ENCODE measurements around the gene SNX21.

DNA sequence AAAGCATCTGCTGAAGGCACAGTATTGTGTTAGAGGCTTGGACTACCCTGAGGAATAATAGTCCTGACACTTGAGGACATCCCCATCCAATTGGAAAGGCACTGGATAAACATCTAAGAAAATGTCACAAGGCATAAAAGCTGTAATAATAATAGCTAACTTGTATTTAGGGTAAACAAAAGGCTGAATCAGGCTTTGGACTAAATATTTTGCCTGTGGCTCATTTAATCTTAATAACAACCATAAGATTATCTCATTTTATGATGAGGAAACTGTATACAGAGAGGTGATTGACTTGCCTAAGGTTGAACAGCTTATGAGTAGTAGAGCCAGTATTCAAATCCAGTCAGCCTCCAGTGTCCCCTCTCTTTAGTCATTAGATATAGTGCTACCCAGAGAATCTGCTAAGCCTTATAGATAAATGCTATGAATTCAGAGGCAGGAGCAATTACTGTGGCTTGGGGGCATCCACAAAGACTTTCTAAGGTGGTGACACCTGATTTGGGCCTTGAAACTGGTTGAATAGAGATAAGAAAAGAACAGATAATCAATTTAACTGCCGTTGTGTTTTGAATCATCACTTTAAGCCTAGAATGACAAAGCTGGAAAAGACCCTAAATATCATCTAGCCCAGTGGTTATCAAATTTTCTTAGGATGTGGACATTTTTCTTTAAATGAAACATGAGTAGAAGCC is 40.0 kb downstream of the SNX21 start:
- TF ChIP-seq, protein P1, sequence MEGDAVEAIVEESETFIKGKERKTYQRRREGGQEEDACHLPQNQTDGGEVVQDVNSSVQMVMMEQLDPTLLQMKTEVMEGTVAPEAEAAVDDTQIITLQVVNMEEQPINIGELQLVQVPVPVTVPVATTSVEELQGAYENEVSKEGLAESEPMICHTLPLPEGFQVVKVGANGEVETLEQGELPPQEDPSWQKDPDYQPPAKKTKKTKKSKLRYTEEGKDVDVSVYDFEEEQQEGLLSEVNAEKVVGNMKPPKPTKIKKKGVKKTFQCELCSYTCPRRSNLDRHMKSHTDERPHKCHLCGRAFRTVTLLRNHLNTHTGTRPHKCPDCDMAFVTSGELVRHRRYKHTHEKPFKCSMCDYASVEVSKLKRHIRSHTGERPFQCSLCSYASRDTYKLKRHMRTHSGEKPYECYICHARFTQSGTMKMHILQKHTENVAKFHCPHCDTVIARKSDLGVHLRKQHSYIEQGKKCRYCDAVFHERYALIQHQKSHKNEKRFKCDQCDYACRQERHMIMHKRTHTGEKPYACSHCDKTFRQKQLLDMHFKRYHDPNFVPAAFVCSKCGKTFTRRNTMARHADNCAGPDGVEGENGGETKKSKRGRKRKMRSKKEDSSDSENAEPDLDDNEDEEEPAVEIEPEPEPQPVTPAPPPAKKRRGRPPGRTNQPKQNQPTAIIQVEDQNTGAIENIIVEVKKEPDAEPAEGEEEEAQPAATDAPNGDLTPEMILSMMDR (IDR thresholded peaks at IDR 0.05; ENCODE audit: borderline replicate concordance, extremely low read depth, low read length, poor library complexity, severe bottlenecking) = no peak
- TF ChIP-seq EZH2 (IDR thresholded peaks at IDR 0.05; ENCODE audit: borderline replicate concordance, low read depth, low read length, severe bottlenecking) = no peak
